ENCODE data around the gene CGRRF1.

CGRRF1 gene

DNA sequence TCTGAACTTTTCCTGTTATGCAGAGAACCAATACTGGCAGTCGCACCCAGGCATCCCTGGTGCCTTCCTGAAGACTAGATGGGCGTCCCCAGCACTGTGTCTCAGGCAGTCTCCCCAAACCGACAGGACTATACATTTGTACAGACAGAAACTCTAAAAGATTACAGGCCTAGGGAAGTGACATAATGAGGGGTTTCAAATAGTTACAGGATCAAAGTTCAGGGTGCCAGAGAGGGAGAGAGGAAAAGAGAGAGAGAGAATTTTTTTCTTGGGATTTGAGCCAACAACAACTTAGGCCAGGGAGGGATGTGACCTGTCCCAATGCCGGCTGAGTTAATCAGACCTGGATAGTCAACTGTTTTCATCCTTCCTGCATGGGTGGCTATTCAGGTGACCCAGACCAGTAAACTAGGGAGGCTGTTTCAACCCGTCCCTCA, 11.6 kb upstream of the CGRRF1 start:
- Histone ChIP-seq H3K27ac (no peak overlapping the region), H3K4me1 (peaks cover 0 to 37% (median 8%) of the 10 kb centered on the region in 10 experiments; a peak in 11 of 20 replicates), H3K4me2 (no peak overlapping the region), H3K27me3 (no peaks in the 10 kb centered on the region), H3K4me3 (no peak overlapping the region), H3K9ac (no peak overlapping the region), H3K36me3 (no peaks in the 10 kb centered on the region), H4K20me1 (no peaks in the 10 kb centered on the region), H3K9me3 (replicated peaks in 1 of 11) (no peaks in the 10 kb centered on the region)
- no peak for TF ChIP-seq Cebpa-rat (IDR thresholded peaks at IDR 0.05)

DNA sequence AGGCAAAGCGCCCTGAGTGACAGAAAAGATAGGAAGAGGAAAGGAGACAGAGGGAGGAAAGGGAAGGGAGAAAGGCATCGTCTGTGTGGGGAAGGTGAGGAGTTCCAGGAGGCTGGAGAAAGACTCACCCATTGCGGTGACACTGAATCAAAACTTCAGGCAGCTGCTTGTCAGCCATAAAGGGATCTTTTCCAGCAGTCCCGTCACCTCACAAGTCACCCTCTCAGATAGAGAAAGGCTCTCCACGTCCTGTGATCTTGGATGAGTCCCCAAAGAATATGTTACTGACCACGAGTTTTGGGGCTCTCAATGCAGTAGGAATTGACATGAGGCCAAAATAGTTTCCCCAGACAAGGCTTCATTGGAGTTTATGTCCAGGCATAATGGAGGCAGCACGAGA, 11.1 kb upstream of the CGRRF1 start:
- no peaks in the 10 kb centered on the region for H4K20me1 ChIP-seq
- no peaks in the 10 kb centered on the region for H3K27me3 ChIP-seq
- H3K27ac ChIP-seq, result no peak overlapping the region
- peak overlapping the region in 1 of 11 experiments; percentile 27; a peak in 1 of 22 replicates for H3K4me2 ChIP-seq
- H3K36me3 ChIP-seq, result no peaks in the 10 kb centered on the region
- H3K9me3 ChIP-seq (replicated peaks in 1 of 11), result no peaks in the 10 kb centered on the region
- no peak for TF ChIP-seq Cebpa-rat (IDR thresholded peaks at IDR 0.05)
- H3K4me3 ChIP-seq, result no peak overlapping the region
- H3K9ac ChIP-seq, result no peak overlapping the region
- H3K4me1 ChIP-seq, result peaks cover 0 to 41% (median 10%) of the 10 kb centered on the region in 10 experiments; a peak in 11 of 20 replicates

DNA sequence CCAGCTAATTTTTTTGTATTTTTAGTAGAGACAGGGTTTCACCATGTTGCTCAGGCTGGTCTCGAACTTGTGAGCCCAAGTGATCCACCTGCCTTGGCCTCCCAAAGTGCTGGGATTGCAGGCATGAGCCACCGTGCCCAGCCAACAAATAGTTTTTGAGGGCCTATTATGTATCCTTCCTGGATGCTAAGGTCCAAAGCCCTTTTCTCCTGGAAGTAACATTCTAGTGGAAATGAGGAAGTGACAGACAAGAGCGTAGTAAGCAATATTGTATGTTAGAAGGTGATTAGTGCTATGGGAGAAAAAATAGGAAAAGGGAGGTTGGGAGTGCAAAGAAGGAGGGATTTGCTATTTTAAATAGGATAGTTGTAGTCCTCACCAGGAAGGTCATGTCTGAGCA, 9.0 kb upstream of the CGRRF1 start:
- peaks cover 0 to 50% (median 12%) of the 10 kb centered on the region in 10 experiments; a peak in 11 of 20 replicates for H3K4me1 ChIP-seq

DNA sequence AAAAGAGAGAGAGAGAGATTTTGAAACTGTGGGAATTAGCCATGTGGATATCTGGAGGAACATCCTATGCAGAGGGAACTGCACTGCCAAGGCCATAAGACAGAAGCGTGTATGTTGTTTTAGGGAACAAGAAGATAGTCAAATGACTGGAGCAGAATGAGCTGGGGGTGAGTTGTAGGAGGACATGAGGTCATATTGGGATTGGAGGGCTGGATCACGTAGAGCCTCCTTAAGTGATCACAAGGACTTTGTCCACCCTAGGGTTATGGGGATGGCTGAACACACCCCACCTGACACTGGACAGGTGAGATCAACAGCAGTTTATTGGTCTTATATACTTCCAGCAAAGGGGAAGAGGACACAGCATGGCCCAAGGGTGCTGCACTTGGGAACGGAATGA, 8.2 kb upstream of the CGRRF1 start:
- no peaks in the 10 kb centered on the region for H4K20me1 ChIP-seq
- H3K27me3 ChIP-seq, result no peaks in the 10 kb centered on the region
- peaks cover 0 to 50% (median 12%) of the 10 kb centered on the region in 10 experiments; a peak in 11 of 20 replicates for H3K4me1 ChIP-seq
- no peaks in the 10 kb centered on the region for H3K36me3 ChIP-seq
- no peak for TF ChIP-seq Cebpa-rat (IDR thresholded peaks at IDR 0.05)
- peak overlapping the region in 3 of 11 experiments; percentile 86 to 93 (median 91); a peak in 6 of 22 replicates for H3K4me2 ChIP-seq
- no peak overlapping the region for H3K4me3 ChIP-seq
- H3K9ac ChIP-seq, result no peak overlapping the region
- H3K9me3 ChIP-seq (replicated peaks in 1 of 11), result no peaks in the 10 kb centered on the region
- H3K27ac ChIP-seq, result peak overlapping the region in 2 of 11 experiments; percentile 87 to 88; a peak in 3 of 22 replicates

More for the DNA sequence above, 9.0 kb upstream of the CGRRF1 start:
- no peaks in the 10 kb centered on the region for H3K9me3 ChIP-seq (replicated peaks in 1 of 11)
- H3K9ac ChIP-seq, result no peak overlapping the region
- H3K4me2 ChIP-seq, result peak overlapping the region in 3 of 11 experiments; percentile 86 to 93 (median 91); a peak in 6 of 22 replicates
- no peaks in the 10 kb centered on the region for H4K20me1 ChIP-seq
- H3K27ac ChIP-seq, result peak overlapping the region in 1 of 11 experiments; percentile 88; a peak in 1 of 22 replicates
- H3K36me3 ChIP-seq, result no peaks in the 10 kb centered on the region
- no peak for TF ChIP-seq Cebpa-rat (IDR thresholded peaks at IDR 0.05)
- H3K4me3 ChIP-seq, result no peak overlapping the region
- no peaks in the 10 kb centered on the region for H3K27me3 ChIP-seq

DNA sequence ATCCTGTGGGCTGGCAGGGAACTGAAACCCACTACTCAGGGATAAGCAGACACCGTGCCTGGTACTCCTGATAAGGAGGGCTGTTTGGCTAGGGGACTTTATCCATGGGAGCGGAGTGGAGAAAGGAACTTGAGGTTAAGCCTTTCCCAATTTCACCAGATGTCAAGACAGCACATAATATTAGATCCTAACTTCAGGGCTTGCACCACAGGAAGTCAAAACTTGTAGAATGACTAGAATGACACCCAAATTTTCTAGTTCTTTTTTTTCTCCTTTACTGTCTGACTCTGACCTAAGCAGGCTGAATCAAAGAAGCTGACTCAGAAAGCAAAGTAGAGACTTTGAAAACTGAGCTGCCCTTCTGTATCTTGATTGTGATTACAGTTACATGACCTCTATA, 7.1 kb upstream of the CGRRF1 start:
- Histone ChIP-seq H3K4me2 (peak overlapping the region in 7 of 11 experiments; percentile 5 to 93 (median 70); a peak in 11 of 22 replicates), H3K27me3 (no peaks in the 10 kb centered on the region), H3K4me3 (no peak overlapping the region), H3K9ac (peak overlapping the region in 3 of 11 experiments; percentile 49 to 75 (median 74); a peak in 6 of 22 replicates), H3K9me3 (replicated peaks in 1 of 11) (no peaks in the 10 kb centered on the region), H3K4me1 (peaks cover 0 to 50% (median 12%) of the 10 kb centered on the region in 10 experiments; a peak in 11 of 20 replicates), H4K20me1 (no peaks in the 10 kb centered on the region), H3K27ac (peak overlapping the region in 5 of 11 experiments; percentile 17 to 88 (median 68); a peak in 9 of 22 replicates), H3K36me3 (no peaks in the 10 kb centered on the region)
- no peak for TF ChIP-seq Cebpa-rat (IDR thresholded peaks at IDR 0.05)

DNA sequence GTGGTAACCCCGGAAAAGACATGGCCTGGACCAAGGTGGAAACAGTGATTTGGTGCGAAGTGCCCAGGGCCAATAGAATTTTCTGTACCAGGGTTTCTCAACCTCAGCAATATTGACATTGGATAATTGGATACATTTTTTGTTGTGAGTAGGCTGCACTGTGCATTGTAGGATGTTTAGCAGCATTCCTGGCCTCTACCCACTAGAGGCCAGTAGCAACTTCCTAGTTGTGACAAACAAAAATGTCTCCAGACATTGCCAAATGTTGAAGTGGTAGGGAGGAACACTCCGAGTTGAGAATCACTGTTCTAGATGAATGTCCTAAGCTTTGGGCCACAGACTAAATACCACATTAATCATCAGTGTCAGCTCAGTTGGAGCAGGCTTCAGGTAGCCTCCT, 6.2 kb upstream of the CGRRF1 start:
- peak overlapping the region in 6 of 11 experiments; percentile 5 to 93 (median 78); a peak in 10 of 22 replicates for H3K4me2 ChIP-seq
- peak overlapping the region in 6 of 11 experiments; percentile 21 to 88 (median 67); a peak in 10 of 22 replicates for H3K27ac ChIP-seq
- H4K20me1 ChIP-seq, result no peaks in the 10 kb centered on the region
- no peaks in the 10 kb centered on the region for H3K27me3 ChIP-seq
- H3K9me3 ChIP-seq (replicated peaks in 1 of 11), result no peaks in the 10 kb centered on the region
- H3K9ac ChIP-seq, result peak overlapping the region in 4 of 11 experiments; percentile 49 to 75 (median 62); a peak in 7 of 22 replicates
- H3K4me1 ChIP-seq, result peaks cover 0 to 50% (median 12%) of the 10 kb centered on the region in 10 experiments; a peak in 11 of 20 replicates
- TF ChIP-seq Cebpa-rat (IDR thresholded peaks at IDR 0.05), result no peak
- no peak overlapping the region; a peak in 1 of 20 replicates for H3K4me3 ChIP-seq
- H3K36me3 ChIP-seq, result no peaks in the 10 kb centered on the region

DNA sequence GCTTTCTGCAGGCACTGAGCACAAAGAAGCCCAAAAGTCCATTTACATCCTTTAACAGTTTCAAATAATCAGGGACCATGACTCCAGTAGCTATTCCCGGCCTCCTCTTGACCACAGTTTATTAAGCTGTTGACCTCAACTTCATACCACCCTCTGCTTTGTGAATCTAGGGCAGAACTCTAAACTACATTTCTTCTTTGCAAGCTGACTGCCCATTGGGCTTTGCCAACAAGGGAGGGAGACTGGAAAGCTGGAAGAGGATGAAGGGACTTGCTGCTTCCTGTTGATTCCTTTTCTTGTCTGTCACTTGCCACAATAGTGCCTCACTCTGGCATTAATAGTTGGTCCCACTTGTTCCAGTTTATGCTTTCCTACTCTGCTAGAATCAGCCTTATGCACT, 2.7 kb downstream of the CGRRF1 start:
- no peak overlapping the region for H3K9ac ChIP-seq
- H3K36me3 ChIP-seq, result peaks cover 9 to 47% (median 23%) of the 10 kb centered on the region in 11 experiments
- peaks cover 11 to 27% (median 13%) of the 10 kb centered on the region in 10 experiments for H3K4me1 ChIP-seq

DNA sequence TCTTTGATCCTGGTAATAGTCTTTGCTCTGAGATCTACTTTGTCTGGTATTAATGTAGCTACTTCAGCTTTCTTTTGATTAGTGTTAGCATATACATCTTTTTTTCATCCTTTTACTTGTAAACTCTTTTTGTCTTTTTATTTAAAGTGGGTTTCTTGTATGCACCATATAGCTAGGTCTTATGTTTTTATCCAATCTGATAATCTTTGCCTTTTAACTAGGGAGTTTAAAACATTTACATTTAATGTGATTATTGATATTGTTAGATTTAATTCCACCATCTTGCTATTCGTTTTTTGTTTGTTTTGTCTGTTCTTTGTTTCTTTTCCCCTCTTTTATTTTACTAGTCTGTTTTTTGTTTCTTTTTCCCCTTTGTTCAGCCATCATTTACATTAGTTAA, 6.0 kb downstream of the CGRRF1 start:
- Histone ChIP-seq H3K27ac (no peak overlapping the region), H3K4me1 (peaks cover 6 to 22% (median 9%) of the 10 kb centered on the region in 10 experiments), H4K20me1 (peaks cover 0 to 18% (median 0%) of the 10 kb centered on the region in 11 experiments; a peak in 5 of 22 replicates), H3K4me2 (no peak overlapping the region), H3K4me3 (no peak overlapping the region; a peak in 1 of 20 replicates), H3K27me3 (no peaks in the 10 kb centered on the region), H3K9ac (no peak overlapping the region), H3K36me3 (peaks cover 20 to 74% (median 30%) of the 10 kb centered on the region in 11 experiments), H3K9me3 (replicated peaks in 1 of 11) (peaks cover 24 to 41% (median 36%) of the 10 kb centered on the region in 11 experiments)
- no peak for TF ChIP-seq Cebpa-rat (IDR thresholded peaks at IDR 0.05)

More for the DNA sequence above, 2.7 kb downstream of the CGRRF1 start:
- Histone ChIP-seq H3K27me3 (no peaks in the 10 kb centered on the region), H3K9me3 (replicated peaks in 1 of 11) (peaks cover 19 to 32% (median 29%) of the 10 kb centered on the region in 11 experiments), H3K27ac (no peak overlapping the region), H4K20me1 (peaks cover 0 to 18% (median 0%) of the 10 kb centered on the region in 11 experiments; a peak in 5 of 22 replicates), H3K4me3 (no peak overlapping the region), H3K4me2 (peak overlapping the region in 5 of 11 experiments; percentile 15 to 98 (median 93); a peak in 6 of 22 replicates)
- no peak for TF ChIP-seq Cebpa-rat (IDR thresholded peaks at IDR 0.05)

DNA sequence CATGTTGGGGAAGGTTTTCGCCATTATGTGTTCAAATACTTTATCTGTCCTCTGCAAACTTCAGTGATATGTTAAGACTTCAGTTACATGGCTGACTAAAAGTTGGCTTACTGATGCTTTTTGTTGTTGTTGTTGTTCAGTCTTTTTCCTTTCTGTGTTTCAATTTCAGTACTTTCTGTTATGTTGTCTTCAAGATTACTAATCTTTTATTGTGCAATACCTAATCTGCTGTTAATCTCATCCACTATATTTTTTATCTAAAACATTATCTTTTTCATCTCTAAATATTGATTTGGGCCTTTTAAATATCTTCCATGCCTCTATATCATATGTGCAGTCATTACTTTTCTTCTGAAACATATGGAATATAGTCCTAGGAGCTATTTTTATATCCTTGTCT, 7.0 kb downstream of the CGRRF1 start:
- Histone ChIP-seq H3K27ac (no peak overlapping the region), H3K4me1 (peaks cover 0 to 12% (median 0%) of the 10 kb centered on the region in 10 experiments; a peak in 8 of 20 replicates), H3K9me3 (replicated peaks in 1 of 11) (peaks cover 24 to 41% (median 36%) of the 10 kb centered on the region in 11 experiments), H4K20me1 (peaks cover 0 to 9% (median 0%) of the 10 kb centered on the region in 11 experiments; a peak in 4 of 22 replicates), H3K27me3 (no peaks in the 10 kb centered on the region), H3K4me2 (no peak overlapping the region), H3K4me3 (no peak overlapping the region), H3K9ac (no peak overlapping the region), H3K36me3 (peaks cover 21 to 74% (median 30%) of the 10 kb centered on the region in 11 experiments)
- TF ChIP-seq Cebpa-rat (IDR thresholded peaks at IDR 0.05), result no peak; a peak in 1 of 22 replicates

Measured in BLaER1 treated with 17β-estradiol and CSF1 and Interleukin-3, amounts not matched to agents 10 nM and 100 nM (cell line).